ENCODE measurements around the gene SLC45A3. TPM values are rescaled to one million over a fixed set of nuclear protein-coding genes. Genes with fewer than 3 reads are reported as not detected.
A peak's percentile ranks its signal among the peaks of the same experiment; 100 is the strongest.

The SLC45A3 gene
- total and polyA plus RNA-seq, 2 of the 8 experiments (the other 6 are each of a cell fraction or from before 2014, with no cell fraction given) = 13.0 to 14.3 TPM

- Histone ChIP-seq H3K4me2 (ENCODE audit: insufficient read depth in 1 of 2, low read depth in 2 of 2, low read length in 2 of 2) (peak overlapping the region; percentile 11 to 30; a peak in 2 of 4 replicates), H2AFZ (ENCODE audit: low read length) (0 out of 2 replicates have a peak overlapping the region, but pooled peaks have one; percentile 39), H3K36me3 (ENCODE audit: control insufficient read depth in 2 of 4, insufficient read depth in 4 of 4, low read length in 3 of 4) (no peaks in the 10 kb centered on the region), H3K14ac (ENCODE audit: insufficient read length) (no peak overlapping the region), H3K23me2 (ENCODE audit: low read depth, low read length) (no peaks in the 10 kb centered on the region), H2BK12ac (ENCODE audit: low read depth, low read length) (peak overlapping the region; percentile 60; the same call in 1 of the 2 replicates), H3K79me1 (ENCODE audit: low read depth, low read length) (no peaks in the 10 kb centered on the region), H4K91ac (replicated peaks; ENCODE audit: insufficient read length, low read length) (peak overlapping the region; percentile 17), H3K9ac (replicated peaks in 1 of 4; ENCODE audit: extremely low read depth in 1 of 4, low read depth in 3 of 4, low read length in 3 of 4) (no peak overlapping the region; a peak in 2 of 7 replicates), H3K4me1 (replicated peaks in 1 of 4; ENCODE audit: control insufficient read depth in 3 of 4, insufficient read depth in 4 of 4, low read length in 3 of 4) (peaks cover 4 to 8% (median 5%) of the 10 kb centered on the region in 4 experiments; a peak in 6 of 7 replicates), H3K27me3 (replicated peaks in 1 of 4; ENCODE audit: control insufficient read depth in 3 of 4, extremely low read depth in 1 of 4, insufficient read depth in 3 of 4, low read length in 3 of 4) (no peaks in the 10 kb centered on the region), H3K4me3 (ENCODE audit: extremely low read depth in 1 of 4, insufficient read depth in 2 of 4, low read depth in 3 of 4, low read length in 4 of 4) (no peak overlapping the region), H3K9me3 (ENCODE audit: insufficient read depth in 2 of 2, low read depth in 1 of 2, low read length in 1 of 2) (no peaks in the 10 kb centered on the region), H3K18ac (ENCODE audit: extremely low read depth, low read length) (no peak overlapping the region), H4K8ac (ENCODE audit: extremely low read depth, insufficient read depth, low read length) (peak overlapping the region; percentile 57; the same call in 1 of the 2 replicates), H3K56ac (replicated peaks; ENCODE audit: insufficient read length, low read depth, low read length) (no peak overlapping the region), H2AK5ac (ENCODE audit: low read depth, low read length) (no peak overlapping the region), H2BK15ac (ENCODE audit: low read length) (0 out of 2 replicates have a peak overlapping the region, but pooled peaks have one; percentile 29), H3K27ac (ENCODE audit: low read depth, low read length) (no peak overlapping the region), H3K79me2 (ENCODE audit: control insufficient read depth in 1 of 2, insufficient read depth in 2 of 2, low read length in 2 of 2) (no peaks in the 10 kb centered on the region), H2BK120ac (replicated peaks; ENCODE audit: low read depth, low read length) (no peak overlapping the region), H2BK5ac (ENCODE audit: low read depth, low read length) (no peak overlapping the region), H4K5ac (ENCODE audit: insufficient read length, low read depth, low read length) (no peak overlapping the region), H2BK20ac (ENCODE audit: low read length) (no peak overlapping the region), H3K23ac (ENCODE audit: insufficient read length) (no peak overlapping the region), H4K20me1 (replicated peaks in 1 of 2; ENCODE audit: control insufficient read depth in 1 of 2, insufficient read depth in 2 of 2, low read length in 2 of 2) (no peaks in the 10 kb centered on the region), H3K4ac (replicated peaks; ENCODE audit: insufficient read length, low read depth, low read length) (no peak overlapping the region)
- DNase-seq (ENCODE audit: low read depth in 1 of 2, low spot score in 2 of 2) (no peak), FAIRE-seq (no peak)
- WGBS, 2 experiments (ENCODE audit: extremely low coverage in 1 of 2, insufficient coverage in 1 of 2, insufficient read length in 1 of 2, insufficient replicate concordance in 2 of 2, low coverage in 1 of 2, low lambda C conversion rate in 2 of 2, missing lambda C conversion rate in 1 of 2) = 66% methylated on average over 12 of the region's 12 CpGs; no CpG with 5 or more reads in 1 of the 2 experiments
- CTCF ChIA-PET (ENCODE audit: partially characterized antibody) = interaction anchor here (0.7 to 14.1 kb wide), 10 partner anchors 10 to 102 kb away, joined by 3 to 168 read pairs (median 5); partner anchors contain the start of gene SLC45A3
- no peak for TF ChIP-seq BRCA1 (IDR thresholded peaks at IDR 0.05; ENCODE audit: low read depth, low read length)
- POLR2A ChIA-PET (ENCODE audit: partially characterized antibody) = interaction anchor here (0.8 to 1.4 kb wide), 6 partner anchors 11 to 277 kb away, joined by 3 to 6 read pairs (median 4); partner anchors contain the start of gene SLC45A3
Measured at GRCh38 chr1:205693421-205693991, 13.2 kb upstream of the SLC45A3 start.

Measured in H1 (cell line).